Large intestine (tissue), 3 donors: ENCODE measurements around the gene TEX28. TPM values are rescaled to one million over a fixed set of nuclear protein-coding genes. Genes with fewer than 3 reads are reported as not detected.
"Not testable (repeated sequence)": the region's sequence is repeated elsewhere in the genome, so short reads cannot be mapped to it uniquely, and the experiment has no call there.

Experiments
- DNase-seq, 2 donors: peaks; one replicate each; pipeline versions ENCODE4 v3.0.0 to v3.0.0-alpha.2; 2013
- H3K27ac ChIP-seq: one replicate; pipeline ENCODE4 v1.5.1; 2013; ENCODE audit warnings: low read length
- H3K27me3 ChIP-seq: 2 replicates; pipeline ENCODE4 v1.6.1; 2013; ENCODE audit warnings: low read length; ENCODE audit not compliant: control insufficient read depth, insufficient read depth
- H3K36me3 ChIP-seq: 2 replicates; pipeline ENCODE4 v1.6.1; 2013; ENCODE audit warnings: low read length; ENCODE audit not compliant: control insufficient read depth, insufficient read depth
- H3K4me1 ChIP-seq: one replicate; pipeline ENCODE4 v1.6.1; 2013; ENCODE audit warnings: low read length; ENCODE audit not compliant: control insufficient read depth, insufficient read depth
- H3K4me3 ChIP-seq: one replicate; pipeline ENCODE4 v1.5.1; 2013; ENCODE audit warnings: low read length
- H3K9me3 ChIP-seq: one replicate; pipeline ENCODE4 v1.6.1; 2013; ENCODE audit warnings: mild to moderate bottlenecking, low read depth, low read length, moderate library complexity; ENCODE audit not compliant: control insufficient read depth
- WGBS: methylation state at CpG from one replicate; pipeline ENCODE4 v1.1.5; 2013; ENCODE audit warnings: low lambda C conversion rate; ENCODE audit not compliant: insufficient coverage; 5-methylcytosine and 5-hydroxymethylcytosine counted together
- polyA plus RNA-seq: library from polyadenylated mRNA; unstranded; fragments of 120-200 nt; gene quantifications from one replicate; pipeline ENCODE4 v1.2.1, GENCODE V29; 2013

The TEX28 gene
- polyA plus RNA-seq, 1 donor: not detected

- not testable (repeated sequence) for H3K4me3 ChIP-seq, DNase-seq, H3K27ac ChIP-seq, H3K4me1 ChIP-seq, H3K27me3 ChIP-seq, H3K9me3 ChIP-seq, H3K36me3 ChIP-seq
- no CpG with 5 or more reads among the region's 17 CpGs for WGBS
Observed at GRCh38 chrX:154247377-154248045, 47.4 kb downstream of the TEX28 start.

- H3K27ac ChIP-seq, H3K9me3 ChIP-seq, H3K27me3 ChIP-seq, H3K4me3 ChIP-seq, H3K36me3 ChIP-seq, H3K4me1 ChIP-seq: not testable (repeated sequence)
- no CpG with 5 or more reads among the region's 8 CpGs for WGBS
- peak in 1 of 2 donors; percentile 1 for DNase-seq
Observed at GRCh38 chrX:154239982-154240503, 54.9 kb downstream of the TEX28 start.

- not testable (repeated sequence) for DNase-seq, H3K27ac ChIP-seq, H3K4me3 ChIP-seq
Observed at GRCh38 chrX:154238939-154239559, 55.9 kb downstream of the TEX28 start.

GRCh38 chrX:154233620-154234019, 61.3 kb downstream of the TEX28 start:
- H3K4me1 ChIP-seq, H3K9me3 ChIP-seq, DNase-seq, H3K36me3 ChIP-seq, H3K27me3 ChIP-seq, H3K4me3 ChIP-seq, H3K27ac ChIP-seq: not testable (repeated sequence)
- no CpG with 5 or more reads among the region's 16 CpGs for WGBS

More at GRCh38 chrX:154238939-154239559, 55.9 kb downstream of the TEX28 start:
- not testable (repeated sequence) for H3K36me3 ChIP-seq, H3K9me3 ChIP-seq, H3K4me1 ChIP-seq, H3K27me3 ChIP-seq
- WGBS: no CpG with 5 or more reads among the region's 11 CpGs

GRCh38 chrX:154231443-154231842, 63.5 kb downstream of the TEX28 start:
- H3K27ac ChIP-seq, H3K9me3 ChIP-seq, H3K4me1 ChIP-seq, DNase-seq, H3K27me3 ChIP-seq, H3K4me3 ChIP-seq, H3K36me3 ChIP-seq: not testable (repeated sequence)
- no CpG with 5 or more reads among the region's 3 CpGs for WGBS

GRCh38 chrX:154226706-154227105, 68.2 kb downstream of the TEX28 start:
- not testable (repeated sequence) for H3K27me3 ChIP-seq, H3K4me1 ChIP-seq, H3K36me3 ChIP-seq, H3K9me3 ChIP-seq, DNase-seq, H3K4me3 ChIP-seq, H3K27ac ChIP-seq
- WGBS: no CpG with 5 or more reads among the region's 9 CpGs

- H3K4me3 ChIP-seq, H3K36me3 ChIP-seq, H3K27me3 ChIP-seq, H3K4me1 ChIP-seq, DNase-seq, H3K27ac ChIP-seq, H3K9me3 ChIP-seq: not testable (repeated sequence)
- no CpG with 5 or more reads among the region's 6 CpGs for WGBS
Observed at GRCh38 chrX:154225292-154225691, 69.6 kb downstream of the TEX28 start.

Other genes with a start within 250 kb of the TEX28 start
- 19.4 TPM for gene MECP2, start 197.4 kb downstream of the TEX28 start, polyA plus RNA-seq
- not detected for gene OPN1LW, start 150.9 kb downstream of the TEX28 start, polyA plus RNA-seq
- not detected for gene OPN1MW, start 112.5 kb downstream of the TEX28 start, polyA plus RNA-seq
- gene OPN1MW2, start 75.4 kb downstream of the TEX28 start, polyA plus RNA-seq: not detected
- not detected for gene OPN1MW3, start 37.5 kb downstream of the TEX28 start, polyA plus RNA-seq
- gene TKTL1, start 671 bp upstream of the TEX28 start, polyA plus RNA-seq: 0.19 TPM
- 468 TPM for gene FLNA, start 79.5 kb upstream of the TEX28 start, polyA plus RNA-seq
- 50.1 TPM for gene EMD, start 84.2 kb upstream of the TEX28 start, polyA plus RNA-seq
- 5,173 TPM for gene RPL10, start 103.3 kb upstream of the TEX28 start, polyA plus RNA-seq
- gene DNASE1L1, start 114.1 kb upstream of the TEX28 start, polyA plus RNA-seq: 26.2 TPM
- gene TAFAZZIN, start 116.4 kb upstream of the TEX28 start, polyA plus RNA-seq: 47.4 TPM
- gene ATP6AP1, start 133.6 kb upstream of the TEX28 start, polyA plus RNA-seq: 137 TPM
- 108 TPM for gene GDI1, start 142.0 kb upstream of the TEX28 start, polyA plus RNA-seq
- 71.3 TPM for gene FAM50A, start 149.0 kb upstream of the TEX28 start, polyA plus RNA-seq
- 37.2 TPM for gene PLXNA3, start 163.2 kb upstream of the TEX28 start, polyA plus RNA-seq
- gene LAGE3, start 184.2 kb upstream of the TEX28 start, polyA plus RNA-seq: 25.4 TPM
- gene UBL4A, start 191.5 kb upstream of the TEX28 start, polyA plus RNA-seq: 25.6 TPM
- 21.1 TPM for gene SLC10A3, start 195.5 kb upstream of the TEX28 start, polyA plus RNA-seq
- 41.4 TPM for gene FAM3A, start 221.1 kb upstream of the TEX28 start, polyA plus RNA-seq